GM18861 (cell line): ENCODE measurements around the gene CADM1.

ENCODE experiments used
- ATAC-seq: cut with Tn5 transposase; IDR thresholded peaks from one replicate; pipeline ENCODE4 v1.9.1; 2021; ENCODE audit not compliant: unreplicated experiment

The CADM1 gene

GRCh38 chr11:115219376-115219775 is 284.8 kb downstream of the CADM1 start:
- no peak for ATAC-seq

- ATAC-seq = no peak
Measured at GRCh38 chr11:115217726-115218311, 286.4 kb downstream of the CADM1 start.

GRCh38 chr11:115215694-115216617 is 288.3 kb downstream of the CADM1 start:
- no peak for ATAC-seq

- no peak for ATAC-seq
Measured at GRCh38 chr11:115214644-115215234, 289.5 kb downstream of the CADM1 start.

GRCh38 chr11:115213007-115213406 is 291.2 kb downstream of the CADM1 start:
- no peak for ATAC-seq

- ATAC-seq = no peak
Measured at GRCh38 chr11:115208808-115209259, 295.4 kb downstream of the CADM1 start.

GRCh38 chr11:115207916-115208315 is 296.3 kb downstream of the CADM1 start:
- ATAC-seq = no peak

- ATAC-seq = no peak
Measured at GRCh38 chr11:115207166-115207591, 297.0 kb downstream of the CADM1 start.

- no peak for ATAC-seq
Measured at GRCh38 chr11:115206365-115207022, 297.7 kb downstream of the CADM1 start.

- no peak for ATAC-seq
Measured at GRCh38 chr11:115202900-115203552, 301.2 kb downstream of the CADM1 start.

- no peak for ATAC-seq
Measured at GRCh38 chr11:115202074-115202473, 302.1 kb downstream of the CADM1 start.

GRCh38 chr11:115201111-115201792 is 303.0 kb downstream of the CADM1 start:
- no peak for ATAC-seq

- no peak for ATAC-seq
Measured at GRCh38 chr11:115199481-115200069, 304.6 kb downstream of the CADM1 start.

GRCh38 chr11:115198321-115198741 is 305.9 kb downstream of the CADM1 start:
- no peak for ATAC-seq

- no peak for ATAC-seq
Measured at GRCh38 chr11:115197433-115197832, 306.8 kb downstream of the CADM1 start.

- ATAC-seq = no peak
Measured at GRCh38 chr11:115197031-115197430, 307.2 kb downstream of the CADM1 start.

GRCh38 chr11:115194802-115195110 is 309.5 kb downstream of the CADM1 start:
- peak; percentile 27 for ATAC-seq

- ATAC-seq = peak; percentile 77
Measured at GRCh38 chr11:115193914-115194801, 310.1 kb downstream of the CADM1 start.

GRCh38 chr11:115191761-115192160 is 312.5 kb downstream of the CADM1 start:
- ATAC-seq = no peak
